Measurements from ENCODE around the gene IQSEC3.
"Not testable (repeated sequence)": the region's sequence is repeated elsewhere in the genome, so short reads cannot be mapped to it uniquely, and the experiment has no call there.

Gene IQSEC3

GRCh38 chr12:66428-66781 is at the start of gene IQSEC3:
IQSEC3 (plus strand) TSS chr12:66767; CDS start chr12:66883, 116 bp downstream.
- not testable (repeated sequence) for DNase-seq (ENCODE audit: low read depth, low spot score)

- DNase-seq (ENCODE audit: low read depth, low spot score), result not testable (repeated sequence)
Observed at GRCh38 chr12:17370-18340, 48.9 kb upstream of the IQSEC3 start.

GRCh38 chr12:18821-19567 is 47.6 kb upstream of the IQSEC3 start:
- not testable (repeated sequence) for DNase-seq (ENCODE audit: low read depth, low spot score)

GRCh38 chr12:19906-20305 is 46.7 kb upstream of the IQSEC3 start:
- not testable (repeated sequence) for DNase-seq (ENCODE audit: low read depth, low spot score)

GRCh38 chr12:20757-21156 is 45.8 kb upstream of the IQSEC3 start:
- DNase-seq (ENCODE audit: low read depth, low spot score), result no peak

GRCh38 chr12:21301-22189 is 45.0 kb upstream of the IQSEC3 start:
- DNase-seq (ENCODE audit: low read depth, low spot score), result no peak

GRCh38 chr12:22190-22529 is 44.4 kb upstream of the IQSEC3 start:
- DNase-seq (ENCODE audit: low read depth, low spot score), result no peak

- no peak for DNase-seq (ENCODE audit: low read depth, low spot score)
Observed at GRCh38 chr12:22530-23201, 43.9 kb upstream of the IQSEC3 start.

GRCh38 chr12:27904-28303 is 38.7 kb upstream of the IQSEC3 start:
- DNase-seq (ENCODE audit: low read depth, low spot score), result not testable (repeated sequence)

GRCh38 chr12:38775-39174 is 27.8 kb upstream of the IQSEC3 start:
- not testable (repeated sequence) for DNase-seq (ENCODE audit: low read depth, low spot score)

GRCh38 chr12:39555-40265 is 26.9 kb upstream of the IQSEC3 start:
- not testable (repeated sequence) for DNase-seq (ENCODE audit: low read depth, low spot score)

- not testable (repeated sequence) for DNase-seq (ENCODE audit: low read depth, low spot score)
Observed at GRCh38 chr12:44352-44751, 22.2 kb upstream of the IQSEC3 start.

GRCh38 chr12:45235-45990 is 21.2 kb upstream of the IQSEC3 start:
- DNase-seq (ENCODE audit: low read depth, low spot score), result not testable (repeated sequence)

- DNase-seq (ENCODE audit: low read depth, low spot score), result not testable (repeated sequence)
Observed at GRCh38 chr12:45991-46358, 20.6 kb upstream of the IQSEC3 start.

GRCh38 chr12:46542-46941 is 20.0 kb upstream of the IQSEC3 start:
- not testable (repeated sequence) for DNase-seq (ENCODE audit: low read depth, low spot score)

GRCh38 chr12:47699-48226 is 18.8 kb upstream of the IQSEC3 start:
- DNase-seq (ENCODE audit: low read depth, low spot score), result not testable (repeated sequence)

GRCh38 chr12:49149-49548 is 17.4 kb upstream of the IQSEC3 start:
- not testable (repeated sequence) for DNase-seq (ENCODE audit: low read depth, low spot score)

GRCh38 chr12:51087-51486 is 15.5 kb upstream of the IQSEC3 start:
- DNase-seq (ENCODE audit: low read depth, low spot score), result not testable (repeated sequence)

- DNase-seq (ENCODE audit: low read depth, low spot score), result not testable (repeated sequence)
Observed at GRCh38 chr12:51962-52361, 14.6 kb upstream of the IQSEC3 start.

Data from smooth muscle cell of the brain vasculature (primary cell).